Stimulated activated effector memory CD8-positive, alpha-beta T cell treated with anti-CD3 and anti-CD28 coated beads, Interleukin-12 subunit alpha, Interleukin-12 subunit beta, amount 100 ng/mL, for 72 hours (primary cell): ENCODE measurements around the gene SMARCB1.
"Not testable (repeated sequence)": the region's sequence is repeated elsewhere in the genome, so short reads cannot be mapped to it uniquely, and the experiment has no call there.

Source experiments
- ATAC-seq: fragments of 150-1000 bp; cut with Tn5 transposase; 2 replicates; pipeline ENCODE4 v1.10.0; 2021
- DNase-seq, 2 donors: peaks; one replicate each; pipeline ENCODE4 v3.0.0; 2021 to 2022; ENCODE audit warnings: low spot score in 2 of 2
- H3K27ac Mint-ChIP-seq: one replicate; pipeline ENCODE4 v1.8.0; 2022; ENCODE audit warnings: mild to moderate bottlenecking, mixed read lengths
- H3K36me3 Mint-ChIP-seq: one replicate; pipeline ENCODE4 v1.8.0; 2022; ENCODE audit warnings: mild to moderate bottlenecking, mixed read lengths
- H3K4me1 Mint-ChIP-seq: one replicate; pipeline ENCODE4 v1.8.0; 2022; ENCODE audit warnings: mixed read lengths
- H3K4me3 Mint-ChIP-seq: one replicate; pipeline ENCODE4 v1.8.0; 2022; ENCODE audit warnings: mild to moderate bottlenecking, mixed read lengths
- H3K9me3 Mint-ChIP-seq: one replicate; pipeline ENCODE4 v1.8.0; 2022; ENCODE audit warnings: mixed read lengths

The SMARCB1 gene

GRCh38 chr22:23847991-23848864 is 61.5 kb downstream of the SMARCB1 start:
- Mint-ChIP-seq H3K9me3 (no peaks in the 10 kb centered on the region), H3K36me3 (no peaks in the 10 kb centered on the region), H3K27ac (no peak overlapping the region), H3K4me3 (no peak overlapping the region), H3K4me1 (peaks cover 5% of the 10 kb centered on the region)
- ATAC-seq (no peak), DNase-seq (no peak)

- no peaks in the 10 kb centered on the region for H3K36me3 Mint-ChIP-seq
- no peak overlapping the region for H3K27ac Mint-ChIP-seq
- H3K4me3 Mint-ChIP-seq = peak overlapping the region; percentile 40
- H3K9me3 Mint-ChIP-seq = no peaks in the 10 kb centered on the region
- DNase-seq (peak; percentile 94), ATAC-seq (peak; percentile 88)
- peaks cover 5% of the 10 kb centered on the region for H3K4me1 Mint-ChIP-seq
These were observed 62.5 kb downstream of the SMARCB1 start for GRCh38 chr22:23849009-23850006.

- Mint-ChIP-seq H3K36me3 (no peaks in the 10 kb centered on the region), H3K27ac (no peak overlapping the region), H3K4me1 (no peaks in the 10 kb centered on the region), H3K4me3 (peak overlapping the region; percentile 40), H3K9me3 (no peaks in the 10 kb centered on the region)
- DNase-seq (no peak), ATAC-seq (no peak)
These were observed 63.4 kb downstream of the SMARCB1 start for GRCh38 chr22:23850136-23850611.

GRCh38 chr22:23856721-23857605 is 70.2 kb downstream of the SMARCB1 start:
- Mint-ChIP-seq H3K27ac (peak overlapping the region; percentile 95), H3K9me3 (no peaks in the 10 kb centered on the region), H3K36me3 (peaks cover 9% of the 10 kb centered on the region), H3K4me3 (peak overlapping the region; percentile 89), H3K4me1 (peaks cover 26% of the 10 kb centered on the region)
- DNase-seq (peak in 1 of 2 donors; percentile 22), ATAC-seq (peak; percentile 67)

GRCh38 chr22:23857606-23858483 is 71.1 kb downstream of the SMARCB1 start, which contains the start of gene SLC2A11:
Gene SLC2A11 (plus strand): TSS chr22:23857875. CDS start chr22:23858000, 125 bp downstream.
- peaks cover 32% of the 10 kb centered on the region for H3K4me1 Mint-ChIP-seq
- ATAC-seq (peak; percentile 98), DNase-seq (peak; percentile 88 to 96)
- peak within 1 kb of the TSS; percentile 95 for H3K27ac Mint-ChIP-seq
- no peaks in the 10 kb centered on the region for H3K9me3 Mint-ChIP-seq
- peaks cover 11% of the 10 kb centered on the region for H3K36me3 Mint-ChIP-seq
- H3K4me3 Mint-ChIP-seq = peak within 1 kb of the TSS; percentile 89

- Mint-ChIP-seq H3K4me1 (peaks cover 32% of the 10 kb centered on the region), H3K36me3 (peaks cover 17% of the 10 kb centered on the region), H3K27ac (peak overlapping the region; percentile 95), H3K9me3 (no peaks in the 10 kb centered on the region), H3K4me3 (peak overlapping the region; percentile 89)
- no peak for ATAC-seq
- no peak for DNase-seq
These were observed 71.7 kb downstream of the SMARCB1 start for GRCh38 chr22:23858484-23858815.

- no peaks in the 10 kb centered on the region for H3K9me3 Mint-ChIP-seq
- peaks cover 20% of the 10 kb centered on the region for H3K36me3 Mint-ChIP-seq
- H3K4me3 Mint-ChIP-seq = peak overlapping the region; percentile 89
- peaks cover 32% of the 10 kb centered on the region for H3K4me1 Mint-ChIP-seq
- DNase-seq (no peak), ATAC-seq (no peak)
- no peak overlapping the region for H3K27ac Mint-ChIP-seq
These were observed 72.4 kb downstream of the SMARCB1 start for GRCh38 chr22:23859201-23859600.

GRCh38 chr22:23860187-23860586 is 73.4 kb downstream of the SMARCB1 start:
- ATAC-seq, H3K9me3 Mint-ChIP-seq, DNase-seq, H3K4me3 Mint-ChIP-seq, H3K27ac Mint-ChIP-seq: not testable (repeated sequence)
- H3K36me3 Mint-ChIP-seq = peaks cover 20% of the 10 kb centered on the region
- peaks cover 32% of the 10 kb centered on the region for H3K4me1 Mint-ChIP-seq

GRCh38 chr22:23862103-23862502 is 75.3 kb downstream of the SMARCB1 start:
- H3K4me3 Mint-ChIP-seq = no peak overlapping the region
- ATAC-seq = peak; percentile 35
- H3K36me3 Mint-ChIP-seq = peaks cover 20% of the 10 kb centered on the region
- H3K27ac Mint-ChIP-seq = no peak overlapping the region
- H3K9me3 Mint-ChIP-seq = no peaks in the 10 kb centered on the region
- DNase-seq = no peak
- H3K4me1 Mint-ChIP-seq = peaks cover 26% of the 10 kb centered on the region

- not testable (repeated sequence) for ATAC-seq, H3K27ac Mint-ChIP-seq, H3K4me3 Mint-ChIP-seq, DNase-seq, H3K4me1 Mint-ChIP-seq, H3K9me3 Mint-ChIP-seq
- H3K36me3 Mint-ChIP-seq = peaks cover 11% of the 10 kb centered on the region
These were observed 77.9 kb downstream of the SMARCB1 start for GRCh38 chr22:23864499-23865154.

GRCh38 chr22:23868580-23868979 is 81.8 kb downstream of the SMARCB1 start:
- Mint-ChIP-seq H3K27ac (no peak overlapping the region), H3K36me3 (peaks cover 2% of the 10 kb centered on the region), H3K9me3 (no peaks in the 10 kb centered on the region), H3K4me1 (no peaks in the 10 kb centered on the region), H3K4me3 (no peak overlapping the region)
- DNase-seq (no peak), ATAC-seq (no peak)

GRCh38 chr22:23874871-23875270 is 88.1 kb downstream of the SMARCB1 start:
- ATAC-seq = no peak
- H3K27ac Mint-ChIP-seq = no peak overlapping the region

GRCh38 chr22:23875801-23876200 is 89.0 kb downstream of the SMARCB1 start:
- Mint-ChIP-seq H3K4me1 (no peaks in the 10 kb centered on the region), H3K4me3 (no peak overlapping the region), H3K9me3 (no peaks in the 10 kb centered on the region), H3K36me3 (peaks cover 6% of the 10 kb centered on the region), H3K27ac (no peak overlapping the region)
- ATAC-seq = no peak
- DNase-seq = no peak

More at GRCh38 chr22:23874871-23875270, 88.1 kb downstream of the SMARCB1 start:
- no peak overlapping the region for H3K4me3 Mint-ChIP-seq
- no peak for DNase-seq
- H3K9me3 Mint-ChIP-seq = no peaks in the 10 kb centered on the region
- H3K4me1 Mint-ChIP-seq = no peaks in the 10 kb centered on the region
- H3K36me3 Mint-ChIP-seq = peaks cover 6% of the 10 kb centered on the region
